ENCODE results near the gene SLC4A1AP.
A peak's percentile ranks its signal among the peaks of the same experiment; 100 is the strongest.

SLC4A1AP gene

DNA sequence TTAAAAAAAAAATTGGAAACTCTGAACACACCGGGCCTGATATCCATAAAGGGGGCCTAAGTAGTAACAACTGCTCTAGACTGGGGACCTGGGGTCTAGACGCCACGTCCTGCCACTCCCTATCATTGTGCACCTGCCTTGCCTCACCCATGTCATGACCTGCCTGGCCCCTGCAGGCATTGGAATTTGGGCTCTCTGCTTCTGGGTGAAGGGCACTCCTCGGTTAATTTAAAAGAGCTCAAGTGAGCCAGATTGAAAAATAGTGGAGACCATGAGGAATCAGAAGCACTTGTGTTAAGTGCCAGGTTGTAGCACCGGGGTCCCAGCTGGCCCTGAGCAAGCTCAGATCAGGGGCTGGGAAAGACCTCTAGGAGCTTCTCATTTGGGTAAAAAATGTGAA lies 48.1 kb downstream of the SLC4A1AP start:
- DNase-seq, result no peak

DNA sequence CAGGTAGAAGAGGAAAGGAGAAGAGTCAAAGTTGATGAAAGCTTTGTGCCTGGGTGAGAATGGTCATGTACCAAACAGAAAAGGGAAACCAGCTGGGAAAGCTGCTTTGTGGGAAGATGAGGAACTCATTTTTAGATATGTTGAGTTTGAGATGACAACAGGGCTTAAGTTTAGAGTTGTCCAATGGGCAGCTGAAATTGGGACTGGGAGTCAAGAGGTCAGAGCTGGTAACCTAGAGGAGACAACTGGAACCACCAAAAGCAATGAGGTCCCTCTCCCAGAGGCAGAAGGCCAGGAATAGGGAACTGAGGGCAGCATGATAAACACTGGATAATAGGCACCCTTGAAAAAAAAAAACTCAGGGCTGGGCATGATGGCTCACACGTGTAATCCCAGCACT lies 48.8 kb downstream of the SLC4A1AP start:
- no peak overlapping the region for H3K27ac Mint-ChIP-seq
- peaks cover 30% of the 10 kb centered on the region for H3K4me1 Mint-ChIP-seq
- H3K4me3 Mint-ChIP-seq, result no peak overlapping the region
- H3K27me3 Mint-ChIP-seq, result peaks cover 66% of the 10 kb centered on the region
- no peaks in the 10 kb centered on the region for H3K36me3 Mint-ChIP-seq
- DNase-seq, result no peak
- no peaks in the 10 kb centered on the region for H3K9me3 Mint-ChIP-seq
- CTCF ChIA-PET, result interaction anchor here (1.3 to 2.7 kb wide), 3 partner anchors 9 to 29 kb away, joined by 4 to 12 read pairs (median 10); no protein-coding TSS in a partner anchor

More for the DNA sequence above, 48.1 kb downstream of the SLC4A1AP start:
- Mint-ChIP-seq H3K27ac (no peak overlapping the region), H3K4me3 (no peak overlapping the region), H3K27me3 (peaks cover 62% of the 10 kb centered on the region), H3K9me3 (no peaks in the 10 kb centered on the region), H3K36me3 (no peaks in the 10 kb centered on the region), H3K4me1 (peaks cover 25% of the 10 kb centered on the region)
- CTCF ChIA-PET, result interaction anchor here (1.3 to 2.7 kb wide), 3 partner anchors 8 to 28 kb away, joined by 4 to 12 read pairs (median 10); no protein-coding TSS in a partner anchor

DNA sequence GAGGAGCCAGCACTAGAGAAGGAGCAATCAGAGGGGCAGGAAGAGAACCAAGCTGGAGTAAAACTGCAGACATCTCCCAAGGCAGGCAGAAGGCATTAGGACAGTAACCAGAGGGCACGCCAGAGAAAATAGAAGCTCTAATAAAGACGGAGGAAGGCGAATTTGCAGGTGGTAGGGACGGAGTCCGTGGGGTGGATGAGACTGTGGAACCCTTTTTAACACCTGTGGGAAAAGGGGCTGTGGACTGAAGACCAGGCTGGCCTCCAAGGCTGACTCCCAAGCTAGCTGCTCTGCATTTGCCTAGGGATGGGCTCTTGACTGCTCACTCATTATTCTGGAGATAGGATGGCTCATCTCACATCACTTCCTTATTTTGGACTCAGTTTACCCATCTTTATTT lies 49.5 kb downstream of the SLC4A1AP start:
- peaks cover 61% of the 10 kb centered on the region for H3K27me3 Mint-ChIP-seq
- no peak overlapping the region for H3K27ac Mint-ChIP-seq
- no peaks in the 10 kb centered on the region for H3K36me3 Mint-ChIP-seq
- H3K4me3 Mint-ChIP-seq, result no peak overlapping the region
- no peaks in the 10 kb centered on the region for H3K9me3 Mint-ChIP-seq
- peaks cover 31% of the 10 kb centered on the region for H3K4me1 Mint-ChIP-seq
- CTCF ChIA-PET, result interaction anchor here (1.3 to 2.7 kb wide), 3 partner anchors 9 to 30 kb away, joined by 4 to 12 read pairs (median 10); no protein-coding TSS in a partner anchor
- DNase-seq, result no peak

DNA sequence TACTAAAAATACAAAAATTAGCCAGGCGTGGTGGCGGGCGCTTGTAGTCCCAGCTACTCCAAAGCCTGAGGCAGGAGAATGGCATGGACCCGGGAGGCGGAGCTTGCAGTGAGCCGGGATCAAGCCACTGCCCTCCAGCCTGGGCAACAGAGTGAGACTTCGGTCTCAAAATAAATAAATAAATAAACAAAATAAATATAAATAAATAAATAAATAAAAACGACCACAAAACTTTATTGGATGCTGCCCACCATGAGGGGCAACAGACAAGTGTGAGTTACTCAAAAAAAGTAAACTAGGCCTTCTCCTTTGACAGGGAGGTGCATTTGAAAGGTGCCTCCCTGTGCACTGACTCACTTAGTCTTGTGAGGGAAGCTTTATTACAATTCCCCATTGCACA lies 50.4 kb downstream of the SLC4A1AP start:
- CTCF ChIA-PET, result interaction anchor here (1.2 to 2.7 kb wide), 3 partner anchors 9 to 10 kb away, joined by 3 to 12 read pairs (median 4); no protein-coding TSS in a partner anchor

DNA sequence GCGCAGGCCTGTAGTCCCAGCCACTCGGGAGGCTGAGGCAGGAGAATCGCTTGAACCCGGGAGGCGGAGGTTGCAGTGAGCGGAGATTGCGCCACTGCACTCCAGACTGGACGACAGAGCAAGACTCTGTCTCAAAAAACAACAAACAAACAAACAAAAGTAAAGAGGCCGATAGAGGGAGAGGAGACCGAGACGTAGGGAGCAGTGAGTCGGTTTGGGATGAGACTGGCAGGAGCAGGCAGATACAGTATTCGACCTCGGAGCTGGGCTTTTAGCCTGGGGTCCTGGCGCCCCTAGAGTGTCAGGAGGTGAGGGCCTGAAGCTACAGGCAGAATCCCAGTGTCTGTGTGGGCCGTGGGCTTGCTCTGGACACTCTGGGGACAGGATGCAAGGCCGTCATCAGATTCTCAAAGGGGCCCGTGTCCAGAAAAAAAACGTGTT lies 51.2 kb downstream of the SLC4A1AP start:
- Mint-ChIP-seq H3K4me3 (peak overlapping the region; percentile 29), H3K27me3 (peaks cover 58% of the 10 kb centered on the region), H3K27ac (peak overlapping the region; percentile 67), H3K9me3 (no peaks in the 10 kb centered on the region), H3K4me1 (peaks cover 35% of the 10 kb centered on the region), H3K36me3 (no peaks in the 10 kb centered on the region)
- CTCF ChIA-PET, result interaction anchor here (1.2 to 1.5 kb wide), 2 partner anchors 8 to 11 kb away, joined by 3 to 4 read pairs; no protein-coding TSS in a partner anchor
- no peak for DNase-seq

More for the DNA sequence above, 50.4 kb downstream of the SLC4A1AP start:
- H3K36me3 Mint-ChIP-seq, result no peaks in the 10 kb centered on the region
- no peaks in the 10 kb centered on the region for H3K9me3 Mint-ChIP-seq
- H3K27ac Mint-ChIP-seq, result no peak overlapping the region
- H3K27me3 Mint-ChIP-seq, result peaks cover 54% of the 10 kb centered on the region
- H3K4me3 Mint-ChIP-seq, result no peak overlapping the region
- H3K4me1 Mint-ChIP-seq, result peaks cover 31% of the 10 kb centered on the region
- no peak for DNase-seq

DNA sequence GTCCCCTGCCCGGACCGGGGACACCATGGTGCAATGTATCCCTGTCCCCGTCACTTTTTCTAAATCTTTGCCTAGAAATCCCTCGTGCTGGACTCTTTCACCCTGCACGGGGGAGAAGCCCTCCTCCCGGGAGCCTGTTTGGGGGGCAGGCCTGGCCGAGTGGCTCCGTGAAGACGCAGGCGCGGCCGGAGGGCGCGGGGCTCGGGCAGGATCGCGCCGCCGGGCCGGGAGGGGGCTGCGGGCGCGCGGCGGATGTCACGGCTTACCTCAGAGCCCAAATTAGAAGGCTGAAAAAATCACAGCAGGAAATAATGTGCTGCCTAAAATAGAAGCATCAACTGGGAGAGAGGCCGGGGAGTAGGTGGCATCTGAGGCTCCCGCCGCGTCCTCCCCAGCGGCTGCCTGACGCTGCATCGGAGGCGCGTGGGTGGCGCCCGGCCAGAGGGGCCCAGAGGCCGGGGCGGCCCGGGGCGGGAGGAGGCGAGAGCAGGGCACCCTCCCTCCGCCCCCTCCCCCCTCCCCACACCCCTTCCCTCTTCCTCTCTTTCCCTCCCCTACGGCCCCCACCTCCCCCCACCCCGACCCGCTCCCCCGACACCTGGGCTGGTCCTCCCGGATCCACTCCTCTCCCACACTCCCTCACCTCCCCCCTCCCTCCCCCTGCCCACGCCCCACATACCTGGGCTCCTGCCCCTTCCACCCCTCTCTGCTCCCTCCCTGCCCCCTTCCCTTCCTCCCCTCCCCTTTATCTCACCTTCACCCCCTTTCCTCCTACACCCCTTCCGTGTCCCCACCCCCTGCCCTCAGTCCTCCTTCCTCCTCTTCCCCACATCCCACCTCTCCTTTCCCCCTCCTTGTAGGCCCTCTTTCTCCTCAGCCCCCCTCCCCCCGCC lies 51.9 kb downstream of the SLC4A1AP start:
- Mint-ChIP-seq H3K27me3 (peaks cover 59% of the 10 kb centered on the region), H3K27ac (no peak overlapping the region), H3K9me3 (no peaks in the 10 kb centered on the region), H3K4me1 (peaks cover 42% of the 10 kb centered on the region), H3K4me3 (peak overlapping the region; percentile 24), H3K36me3 (no peaks in the 10 kb centered on the region)
- CTCF ChIA-PET, result interaction anchor here (1.1 to 1.2 kb wide), 2 partner anchors 10 to 12 kb away, joined by 3 read pairs; no protein-coding TSS in a partner anchor
- DNase-seq, result peak; percentile 63

DNA sequence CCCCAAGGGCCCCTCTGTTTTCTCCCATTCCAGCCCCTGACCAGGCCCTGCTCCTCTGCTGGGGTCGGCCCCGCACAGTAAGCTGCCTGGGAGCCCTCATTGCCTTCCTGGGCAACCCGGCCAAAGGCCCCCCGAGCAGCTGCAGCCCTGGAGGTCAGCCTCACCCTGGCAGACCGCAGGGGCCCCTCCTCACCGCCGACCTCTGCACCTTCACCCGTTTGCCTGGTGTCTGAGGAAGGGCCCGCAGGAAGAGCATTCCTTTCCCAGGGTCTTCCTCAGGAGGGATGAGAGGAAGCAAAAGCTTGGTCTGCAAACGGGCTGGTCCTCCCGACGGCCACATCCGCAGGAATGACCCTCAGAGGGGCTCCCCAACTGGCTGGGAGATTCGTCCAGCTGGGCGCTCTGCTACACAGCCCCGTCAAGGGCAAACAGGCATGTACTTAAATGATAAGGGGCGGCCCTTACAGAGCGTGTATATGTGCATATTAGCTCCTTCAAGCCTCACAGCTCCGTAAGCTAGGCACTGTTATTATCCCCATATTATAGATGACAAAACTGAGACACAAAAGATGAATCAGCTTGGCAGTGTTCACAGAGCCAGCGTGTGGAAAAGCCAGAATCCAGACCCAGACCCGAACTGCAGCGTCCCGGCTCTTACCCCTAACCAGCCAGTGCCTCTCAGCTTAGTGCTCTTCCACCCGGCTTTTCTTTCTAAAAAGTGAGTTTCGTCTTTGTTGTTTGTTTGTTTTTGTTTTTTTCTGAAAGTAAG lies 52.8 kb downstream of the SLC4A1AP start:
- peak overlapping the region; percentile 43 for H3K4me3 Mint-ChIP-seq
- H3K9me3 Mint-ChIP-seq, result no peaks in the 10 kb centered on the region
- H3K27me3 Mint-ChIP-seq, result peaks cover 61% of the 10 kb centered on the region
- CTCF ChIA-PET, result interaction anchor here (1.0 to 1.1 kb wide), 2 partner anchors 10 to 13 kb away, joined by 3 to 4 read pairs; no protein-coding TSS in a partner anchor
- DNase-seq, result no peak
- no peak overlapping the region for H3K27ac Mint-ChIP-seq
- H3K36me3 Mint-ChIP-seq, result no peaks in the 10 kb centered on the region
- H3K4me1 Mint-ChIP-seq, result peaks cover 49% of the 10 kb centered on the region

DNA sequence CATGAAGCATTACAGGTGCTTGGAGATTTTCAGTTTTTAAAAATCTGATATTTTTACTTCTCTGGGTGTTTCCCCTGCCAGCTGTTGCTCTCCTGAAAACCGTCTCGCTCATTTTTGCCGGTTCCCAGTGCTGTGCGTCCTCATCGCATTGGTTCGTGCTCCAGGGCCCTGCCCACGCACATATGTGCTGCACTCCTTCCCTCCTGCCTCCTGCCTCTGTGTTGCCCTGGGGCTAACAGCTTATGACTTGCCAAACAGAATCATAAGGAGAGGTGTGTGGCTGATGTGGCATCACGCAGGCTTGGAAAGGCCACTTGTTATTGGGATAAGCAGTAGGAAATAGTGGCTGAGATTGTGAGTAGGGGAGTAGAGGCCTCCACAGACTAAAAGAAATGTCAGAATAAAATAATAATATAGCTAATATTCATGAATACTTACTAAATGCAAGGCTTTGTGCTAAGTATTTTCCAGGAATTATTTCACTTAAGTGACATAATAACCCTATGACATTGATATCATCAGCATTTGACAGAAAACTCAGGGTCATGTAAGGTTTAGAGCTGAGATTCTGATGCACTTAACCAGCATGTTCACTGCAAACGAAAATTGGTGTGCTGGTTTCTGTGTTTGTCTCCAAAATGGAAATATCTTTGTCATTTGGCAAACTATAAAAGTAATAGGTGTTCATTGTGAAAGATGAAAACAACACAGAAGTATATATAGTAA lies 53.5 kb downstream of the SLC4A1AP start:
- Mint-ChIP-seq H3K36me3 (no peaks in the 10 kb centered on the region), H3K4me3 (peak overlapping the region; percentile 43), H3K9me3 (no peaks in the 10 kb centered on the region), H3K4me1 (peaks cover 46% of the 10 kb centered on the region), H3K27ac (no peak overlapping the region), H3K27me3 (peaks cover 56% of the 10 kb centered on the region)
- no peak for DNase-seq
- CTCF ChIA-PET, result interaction anchor here (1.0 to 1.1 kb wide), 2 partner anchors 9 to 13 kb away, joined by 3 to 4 read pairs; no protein-coding TSS in a partner anchor

DNA sequence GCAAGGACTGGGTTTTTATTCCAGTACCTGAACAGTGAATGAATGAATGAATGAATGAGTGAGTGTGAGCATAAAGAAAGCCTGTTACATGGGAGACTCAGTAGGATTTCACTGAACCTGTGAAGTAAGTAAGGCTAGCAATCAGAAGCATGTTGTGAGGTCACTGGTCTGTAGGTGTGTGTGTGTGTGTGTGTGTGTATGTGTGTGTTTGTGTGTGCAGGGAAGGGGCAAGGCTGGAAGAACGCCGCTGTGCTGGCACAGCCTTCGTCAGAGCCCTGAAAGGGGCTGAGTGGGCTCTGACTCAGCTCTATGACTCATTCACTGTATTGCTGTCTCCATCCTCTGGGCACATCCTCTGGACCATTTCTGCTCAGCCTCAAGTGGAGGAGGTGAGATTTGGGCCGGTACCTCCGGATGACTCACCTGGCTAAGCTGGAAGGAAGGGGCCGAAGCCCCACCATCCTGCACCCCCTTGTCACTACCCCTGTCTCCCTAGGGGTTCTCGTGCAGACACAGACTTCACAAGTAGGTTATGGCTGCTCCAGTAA lies 56.4 kb downstream of the SLC4A1AP start:
- Mint-ChIP-seq H3K4me3 (no peak overlapping the region), H3K36me3 (no peaks in the 10 kb centered on the region), H3K4me1 (peaks cover 38% of the 10 kb centered on the region), H3K9me3 (no peaks in the 10 kb centered on the region), H3K27me3 (peaks cover 43% of the 10 kb centered on the region), H3K27ac (no peak overlapping the region)
- peak; percentile 39 for DNase-seq
- CTCF ChIA-PET, result interaction anchor here (0.7 to 1.3 kb wide), 2 partner anchors 15 to 36 kb away, joined by 3 to 4 read pairs; no protein-coding TSS in a partner anchor

DNA sequence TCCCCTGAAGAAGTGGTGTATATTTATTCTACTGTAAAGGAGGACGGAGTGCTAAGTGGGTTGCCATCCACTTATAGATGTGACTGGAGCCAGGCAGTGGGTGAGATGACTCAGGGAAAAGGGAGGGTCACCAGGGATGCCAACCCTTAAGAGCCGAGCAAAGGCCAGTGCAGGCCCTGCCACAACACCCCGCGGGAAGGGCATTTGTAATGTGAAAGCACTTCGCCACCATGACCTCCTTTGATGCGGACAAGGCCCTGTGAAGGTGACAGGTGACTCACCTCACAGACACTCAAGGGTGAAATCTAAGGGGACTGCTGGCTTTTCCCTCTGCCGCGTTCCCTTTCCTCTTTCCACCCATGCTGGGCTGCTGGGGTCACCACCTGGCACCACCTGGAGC lies 57.6 kb downstream of the SLC4A1AP start:
- no peaks in the 10 kb centered on the region for H3K9me3 Mint-ChIP-seq
- H3K4me1 Mint-ChIP-seq, result peaks cover 29% of the 10 kb centered on the region
- H3K27me3 Mint-ChIP-seq, result peaks cover 37% of the 10 kb centered on the region
- DNase-seq, result no peak
- CTCF ChIA-PET, result interaction anchor here (4.9 kb wide), 1 partner anchor 16 kb away, joined by 38 read pairs; no protein-coding TSS in a partner anchor
- H3K27ac Mint-ChIP-seq, result no peak overlapping the region
- H3K36me3 Mint-ChIP-seq, result no peaks in the 10 kb centered on the region
- no peak overlapping the region for H3K4me3 Mint-ChIP-seq

DNA sequence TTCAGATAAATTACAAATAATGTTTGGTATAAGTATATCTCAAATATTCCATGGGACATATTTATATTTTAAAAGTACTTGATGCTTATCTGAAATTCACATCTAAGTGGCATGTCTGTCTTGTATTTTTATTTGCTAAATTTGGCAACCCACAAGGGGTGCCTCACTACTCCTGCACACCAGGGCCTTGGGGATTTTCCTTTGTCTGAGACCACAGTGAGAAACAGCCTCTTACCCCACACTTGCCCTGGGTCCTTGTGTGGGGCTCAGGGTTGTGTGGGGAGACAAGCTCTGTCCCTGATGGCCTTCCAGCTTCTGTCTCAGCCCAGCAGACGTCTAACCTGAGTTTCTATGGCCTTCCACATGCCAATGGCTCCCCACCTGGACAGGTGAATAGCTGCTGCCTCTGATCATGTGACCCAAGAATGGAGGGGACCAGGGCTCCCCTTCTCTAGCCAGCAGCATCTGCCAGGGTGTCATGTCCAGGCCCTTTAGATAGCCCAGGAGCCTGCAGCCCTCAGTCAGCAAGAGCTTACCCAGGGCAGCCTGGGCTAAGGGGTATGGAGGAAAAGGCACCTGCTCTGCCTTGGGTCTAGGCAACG lies 58.3 kb downstream of the SLC4A1AP start:
- Mint-ChIP-seq H3K27ac (no peak overlapping the region), H3K36me3 (no peaks in the 10 kb centered on the region), H3K4me3 (no peak overlapping the region)

DNA sequence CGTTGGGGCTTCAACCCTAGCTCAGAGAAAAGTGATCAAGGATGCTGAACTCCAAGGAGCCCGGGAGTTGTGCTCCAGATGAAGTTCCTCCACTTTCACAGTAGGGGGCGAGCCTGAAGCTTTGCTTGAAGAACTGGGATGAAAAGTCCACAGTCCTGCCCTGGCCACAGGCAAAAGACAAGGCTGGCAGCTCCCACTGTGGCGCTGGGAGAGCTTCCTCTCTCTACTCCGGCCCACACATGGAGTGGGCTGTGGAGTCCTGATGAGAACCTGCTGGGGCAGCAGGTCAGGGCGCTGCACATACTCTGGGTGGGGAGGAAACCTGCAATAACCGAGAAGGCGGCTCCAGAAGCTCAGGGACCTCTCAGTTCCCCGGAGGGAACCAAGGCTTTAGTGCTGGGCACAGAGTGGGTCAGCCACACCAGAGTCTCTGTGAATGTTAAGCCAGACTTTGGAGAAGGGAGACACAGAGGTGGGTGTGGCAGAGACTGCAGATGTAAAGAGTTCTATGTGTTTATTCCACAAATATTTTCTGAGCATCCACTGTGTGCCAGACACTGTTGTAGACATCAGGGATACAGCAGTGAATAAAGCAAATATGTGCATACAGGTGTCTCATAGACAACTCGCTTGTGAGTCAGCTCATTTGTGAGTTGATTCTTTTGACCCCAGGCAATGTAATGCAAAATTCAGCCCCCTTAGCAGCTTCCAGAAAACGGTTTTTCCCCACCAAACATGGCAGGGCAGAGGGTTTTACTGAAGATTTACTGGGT lies 59.9 kb downstream of the SLC4A1AP start:
- Mint-ChIP-seq H3K36me3 (no peaks in the 10 kb centered on the region), H3K9me3 (no peaks in the 10 kb centered on the region), H3K27ac (no peak overlapping the region), H3K4me1 (peaks cover 28% of the 10 kb centered on the region), H3K4me3 (no peak overlapping the region), H3K27me3 (peaks cover 27% of the 10 kb centered on the region)
- CTCF ChIA-PET, result interaction anchor here (0.6 to 4.9 kb wide), 18 partner anchors 9 to 824 kb away, joined by 3 to 38 read pairs (median 4); no protein-coding TSS in a partner anchor
- peak; percentile 45 for DNase-seq

More for the DNA sequence above, 58.3 kb downstream of the SLC4A1AP start:
- Mint-ChIP-seq H3K27me3 (peaks cover 31% of the 10 kb centered on the region), H3K4me1 (peaks cover 23% of the 10 kb centered on the region), H3K9me3 (no peaks in the 10 kb centered on the region)
- CTCF ChIA-PET, result interaction anchor here (0.6 to 4.9 kb wide), 9 partner anchors 8 to 580 kb away, joined by 3 to 38 read pairs (median 4); no protein-coding TSS in a partner anchor
- no peak for DNase-seq

Measured in activated naive CD4-positive, alpha-beta T cell treated with anti-CD3 and anti-CD28 coated beads, Interleukin-2, amount 10 ng/mL, durations not matched to agents 7 days and 5 days (primary cell).